Mesenchymal stem cell (in vitro differentiated cells and primary cell): Measurements from ENCODE around the gene SPRN. TPM values are rescaled to one million over a fixed set of nuclear protein-coding genes. Genes with fewer than 3 reads are reported as not detected.
A peak's percentile ranks its signal among the peaks of the same experiment; 100 is the strongest.
"Not testable (repeated sequence)": the region's sequence is repeated elsewhere in the genome, so short reads cannot be mapped to it uniquely, and the experiment has no call there.

ENCODE experiments used
- DNase-seq: peaks from one replicate; pipeline ENCODE4 v3.0.0-alpha.2; 2013
- H2AFZ ChIP-seq: one replicate; pipeline ENCODE4 v1.6.1; 2013; ENCODE audit warnings: low read depth, mild to moderate bottlenecking, control low read depth, inconsistent platforms, low read length, moderate library complexity
- H2AK5ac ChIP-seq: 2 replicates; pipeline ENCODE4 v1.6.1; 2013; ENCODE audit warnings: low read length, moderate library complexity, mild to moderate bottlenecking, inconsistent platforms; ENCODE audit not compliant: severe bottlenecking
- H2BK120ac ChIP-seq: one replicate; pipeline ENCODE4 v1.6.1; 2013; ENCODE audit warnings: low read depth, mild to moderate bottlenecking, inconsistent platforms, low read length, moderate library complexity
- H2BK12ac ChIP-seq, 2 experiments: one replicate each; pipeline ENCODE4 v1.6.1; 2013; ENCODE audit warnings: inconsistent platforms in 2 of 2, low read length in 2 of 2, mild to moderate bottlenecking in 2 of 2, moderate library complexity in 2 of 2, control low read depth in 1 of 2
- H2BK15ac ChIP-seq: one replicate; pipeline ENCODE4 v1.6.1; 2013; ENCODE audit warnings: mild to moderate bottlenecking, low read depth, inconsistent platforms; ENCODE audit not compliant: poor library complexity, severe bottlenecking
- H2BK5ac ChIP-seq: 2 replicates; pipeline ENCODE4 v1.6.1; 2013; ENCODE audit warnings: low read depth, mild to moderate bottlenecking, low read length, control low read depth, inconsistent platforms; ENCODE audit not compliant: poor library complexity, severe bottlenecking
- H3K14ac ChIP-seq, 2 experiments: one replicate each; pipeline ENCODE4 v1.6.1; 2013; ENCODE audit warnings: inconsistent platforms in 2 of 2, low read length in 2 of 2, control low read depth in 1 of 2, mild to moderate bottlenecking in 1 of 2, moderate library complexity in 1 of 2
- H3K18ac ChIP-seq, 2 experiments: one replicate each; pipeline ENCODE4 v1.6.1; 2013; ENCODE audit warnings: inconsistent platforms in 2 of 2, low read length in 2 of 2, control low read depth in 1 of 2, low read depth in 1 of 2, mild to moderate bottlenecking in 1 of 2
- H3K23ac ChIP-seq, 2 experiments: one replicate each; pipeline ENCODE4 v1.6.1; 2013; ENCODE audit warnings: inconsistent platforms in 2 of 2, low read length in 2 of 2, mild to moderate bottlenecking in 2 of 2, moderate library complexity in 2 of 2, control low read depth in 1 of 2
- H3K27ac ChIP-seq: 2 replicates; pipeline ENCODE4 v1.5.1; 2013; ENCODE audit warnings: mild to moderate bottlenecking, moderate library complexity, low read length, control low read depth, inconsistent platforms; ENCODE audit not compliant: poor library complexity, severe bottlenecking
- H3K27me3 ChIP-seq, 2 experiments: 2 replicates each; pipeline versions ENCODE4 v1.6.1 to v1.7.0; 2013; ENCODE audit warnings: low read length in 2 of 2, mild to moderate bottlenecking in 2 of 2, moderate library complexity in 2 of 2, control low read depth in 1 of 2, inconsistent platforms in 1 of 2; ENCODE audit not compliant: control insufficient read depth in 1 of 2, insufficient read depth in 1 of 2
- H3K36me3 ChIP-seq, 2 experiments: 2 replicates each; pipeline versions ENCODE4 v1.6.1 to v1.7.0; 2013; ENCODE audit warnings: low read length in 2 of 2, control low read depth in 1 of 2, inconsistent platforms in 1 of 2, low read depth in 1 of 2, mild to moderate bottlenecking in 1 of 2; ENCODE audit not compliant: insufficient read depth in 2 of 2, control insufficient read depth in 1 of 2
- H3K4ac ChIP-seq, 2 experiments: one replicate each; pipeline ENCODE4 v1.6.1; 2013; ENCODE audit warnings: inconsistent platforms in 2 of 2, low read length in 2 of 2, mild to moderate bottlenecking in 2 of 2, moderate library complexity in 2 of 2, control low read depth in 1 of 2, low read depth in 1 of 2
- H3K4me1 ChIP-seq: 2 replicates; pipeline ENCODE4 v1.6.1; 2013; ENCODE audit warnings: low read depth, low read length, control low read depth; ENCODE audit not compliant: control insufficient read depth, insufficient read depth
- H3K4me2 ChIP-seq: 2 replicates; pipeline ENCODE4 v1.6.1; 2013; ENCODE audit warnings: low read length, mild to moderate bottlenecking, inconsistent platforms; ENCODE audit not compliant: poor library complexity, severe bottlenecking
- H3K4me3 ChIP-seq, 2 experiments: 2 replicates each; pipeline versions ENCODE4 v1.5.1 to v1.7.0; 2013; ENCODE audit warnings: low read length in 2 of 2, mild to moderate bottlenecking in 2 of 2, control low read depth in 1 of 2, low read depth in 1 of 2; ENCODE audit not compliant: insufficient read depth in 1 of 2
- H3K79me1 ChIP-seq: replicated peaks from 2 replicates; pipeline ENCODE4 v1.6.1; 2013; ENCODE audit warnings: mild to moderate bottlenecking, control low read depth, low read length, inconsistent platforms; ENCODE audit not compliant: poor library complexity, severe bottlenecking
- H3K9ac ChIP-seq: 2 replicates; pipeline ENCODE4 v1.7.0; 2013; ENCODE audit warnings: mild to moderate bottlenecking, low read length, moderate library complexity
- H3K9me3 ChIP-seq: 2 replicates; pipeline ENCODE4 v1.7.0; 2013; ENCODE audit warnings: mild to moderate bottlenecking, low read length; ENCODE audit not compliant: control insufficient read depth
- H4K8ac ChIP-seq: one replicate; pipeline ENCODE4 v1.6.1; 2013; ENCODE audit warnings: inconsistent platforms, mild to moderate bottlenecking, low read length, moderate library complexity
- H4K91ac ChIP-seq: one replicate; pipeline ENCODE4 v1.6.1; 2013; ENCODE audit warnings: mild to moderate bottlenecking, low read length, inconsistent platforms
- WGBS: methylation state at CpG from one replicate; pipeline ENCODE4 v1.1.7; 2013; ENCODE audit warnings: mixed read lengths; 5-methylcytosine and 5-hydroxymethylcytosine counted together
- polyA plus RNA-seq, 2 experiments: library from polyadenylated mRNA; stranded (reverse); fragments of 200-250 nt; gene quantifications; one replicate each; pipeline ENCODE4 v1.2.3, GENCODE V29; 2013

Gene SPRN
- polyA plus RNA-seq (2013, experiment 1 of 2) = 0.17 TPM
- 0.19 TPM for polyA plus RNA-seq (2013, experiment 2 of 2)

GRCh38 chr10:133424601-133425000 lies at the start of gene SPRN:
TSS of gene SPRN (minus strand) at chr10:133424625. CDS start at chr10:133423681, 944 bp downstream.
- not testable (repeated sequence) for H3K9ac ChIP-seq, H2BK15ac ChIP-seq

GRCh38 chr10:133474027-133474426 lies 49.6 kb upstream of the SPRN start:
- H4K91ac ChIP-seq = no peak overlapping the region
- H2BK120ac ChIP-seq = no peak overlapping the region
- DNase-seq = no peak
- no peak overlapping the region for H2BK5ac ChIP-seq
- no peak overlapping the region for H2BK15ac ChIP-seq
- H3K79me1 ChIP-seq = no peaks in the 10 kb centered on the region
- no peak overlapping the region for H3K23ac ChIP-seq
- H3K36me3 ChIP-seq = peaks cover 4 to 9% of the 10 kb centered on the region in 2 experiments
- H3K4ac ChIP-seq = no peak overlapping the region
- no peak overlapping the region for H2AFZ ChIP-seq
- H3K27ac ChIP-seq = no peak overlapping the region
- H3K9ac ChIP-seq = no peak overlapping the region
- no peaks in the 10 kb centered on the region for H3K4me1 ChIP-seq
- no peak overlapping the region for H3K4me3 ChIP-seq
- no peak overlapping the region for H3K14ac ChIP-seq
- H2AK5ac ChIP-seq = no peak overlapping the region
- no peak overlapping the region for H3K4me2 ChIP-seq
- no peak overlapping the region for H2BK12ac ChIP-seq
- no peaks in the 10 kb centered on the region for H3K9me3 ChIP-seq
- H4K8ac ChIP-seq = no peak overlapping the region
- 58% methylated on average over 2 of the region's 2 CpGs for WGBS
- H3K27me3 ChIP-seq = no peaks in the 10 kb centered on the region
- no peak overlapping the region for H3K18ac ChIP-seq

More at GRCh38 chr10:133424601-133425000, at the start of gene SPRN:
- H2BK5ac ChIP-seq, H3K9me3 ChIP-seq, H3K27ac ChIP-seq, H2BK120ac ChIP-seq, H3K18ac ChIP-seq, H3K23ac ChIP-seq, H3K27me3 ChIP-seq, H3K4ac ChIP-seq, H4K91ac ChIP-seq, H2AK5ac ChIP-seq, H3K14ac ChIP-seq, H2BK12ac ChIP-seq, DNase-seq, H3K4me3 ChIP-seq, H2AFZ ChIP-seq, H4K8ac ChIP-seq: not testable (repeated sequence)
- H3K79me1 ChIP-seq = peaks cover 12% of the 10 kb centered on the region
- H3K36me3 ChIP-seq = peaks cover 19 to 33% of the 10 kb centered on the region in 2 experiments
- no CpG with 5 or more reads among the region's 37 CpGs for WGBS
- H3K4me2 ChIP-seq = peak within 1 kb of the TSS; percentile 27
- H3K4me1 ChIP-seq = peaks cover 20% of the 10 kb centered on the region

- 17% methylated on average over 4 of the region's 4 CpGs for WGBS
- DNase-seq = no peak
- Histone ChIP-seq H4K8ac (no peak overlapping the region), H2AK5ac (no peak overlapping the region), H2BK120ac (no peak overlapping the region), H3K36me3 (peaks cover 4 to 9% of the 10 kb centered on the region in 2 experiments), H3K4ac (no peak overlapping the region), H3K23ac (no peak overlapping the region), H2BK5ac (no peak overlapping the region), H3K9ac (no peak overlapping the region), H4K91ac (no peak overlapping the region), H3K79me1 (no peaks in the 10 kb centered on the region), H2AFZ (no peak overlapping the region), H3K4me1 (no peaks in the 10 kb centered on the region), H3K18ac (no peak overlapping the region), H3K9me3 (no peaks in the 10 kb centered on the region), H3K14ac (no peak overlapping the region), H3K4me3 (no peak overlapping the region), H2BK12ac (no peak overlapping the region), H2BK15ac (no peak overlapping the region), H3K4me2 (no peak overlapping the region), H3K27ac (no peak overlapping the region), H3K27me3 (no peaks in the 10 kb centered on the region)
Measured at GRCh38 chr10:133473270-133473669, 48.8 kb upstream of the SPRN start.

DNA sequence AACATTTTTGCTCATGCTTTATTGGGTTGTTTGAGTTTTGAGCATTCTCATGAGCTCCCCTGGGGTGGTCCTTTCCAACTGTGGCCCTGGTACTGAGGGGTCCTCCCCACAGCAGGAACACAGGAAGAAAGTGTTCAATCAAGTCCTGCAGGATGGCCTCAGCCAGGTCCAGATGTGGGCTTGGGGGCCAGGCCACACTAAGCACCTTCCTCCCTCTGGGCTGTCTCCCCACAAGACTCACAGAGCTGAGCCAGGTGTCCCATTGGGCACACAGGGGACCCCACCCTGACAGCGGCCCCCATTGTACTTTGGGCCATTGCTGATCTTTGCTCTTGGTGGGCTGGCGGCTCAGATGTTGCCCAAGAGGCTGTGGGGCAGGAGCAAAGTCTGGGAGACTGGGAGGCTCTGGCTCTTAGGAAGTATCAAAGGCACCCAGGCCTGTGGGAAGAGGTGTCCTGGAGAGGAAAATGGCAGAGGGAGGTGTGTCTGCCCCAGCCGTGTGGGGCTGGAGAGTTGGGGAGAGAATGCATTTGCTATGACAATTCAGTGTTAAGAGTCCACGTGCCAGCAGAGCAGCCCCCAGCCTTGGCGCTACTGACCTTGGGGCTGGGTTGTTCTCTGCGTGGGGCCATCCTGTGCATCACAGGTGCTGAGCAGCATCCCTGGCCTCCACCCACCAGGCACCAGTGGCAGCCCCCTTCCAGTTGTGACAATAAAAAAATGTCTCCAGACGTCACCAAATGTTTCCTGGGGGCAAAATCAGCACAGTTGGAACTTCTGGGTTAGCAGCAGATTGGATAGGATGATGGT lies 47.1 kb upstream of the SPRN start:
- Histone ChIP-seq H3K36me3 (peaks cover 16% of the 10 kb centered on the region in 2 experiments), H3K9me3 (no peaks in the 10 kb centered on the region), H2BK12ac (no peak overlapping the region), H3K4me1 (no peaks in the 10 kb centered on the region), H3K4ac (no peak overlapping the region), H3K79me1 (no peaks in the 10 kb centered on the region), H2AFZ (no peak overlapping the region), H2BK15ac (no peak overlapping the region), H3K4me2 (no peak overlapping the region), H3K9ac (no peak overlapping the region), H2BK5ac (no peak overlapping the region), H4K8ac (no peak overlapping the region), H3K18ac (no peak overlapping the region), H3K23ac (no peak overlapping the region), H3K4me3 (no peak overlapping the region), H2BK120ac (no peak overlapping the region), H3K27ac (no peak overlapping the region), H2AK5ac (no peak overlapping the region), H3K14ac (no peak overlapping the region), H4K91ac (no peak overlapping the region), H3K27me3 (no peaks in the 10 kb centered on the region)
- WGBS = 70% methylated on average over 7 of the region's 7 CpGs
- DNase-seq = no peak
